ENCODE data around the gene CHD8. TPM values are rescaled to one million over a fixed set of nuclear protein-coding genes. Genes with fewer than 3 reads are reported as not detected.

CHD8 gene
- total RNA-seq, 1 experiment from 2014 or later: 135 TPM

GRCh38 chr14:21379338-21379737 lies 76.6 kb downstream of the CHD8 start:
- H4K20me1 ChIP-seq (ENCODE audit: control insufficient read depth, insufficient read depth, insufficient read length): no peaks in the 10 kb centered on the region
- H3K4me1 ChIP-seq (ENCODE audit: insufficient read depth, low read length): no peaks in the 10 kb centered on the region
- no peak overlapping the region for H2AFZ ChIP-seq (ENCODE audit: low read length)
- no peaks in the 10 kb centered on the region for H3K9me3 ChIP-seq (ENCODE audit: control insufficient read depth, low read depth, low read length)
- no CpG with 5 or more reads among the region's 6 CpGs for WGBS (ENCODE audit: extremely low coverage, insufficient read length, low lambda C conversion rate)
- no peak overlapping the region for H4K5ac ChIP-seq (ENCODE audit: insufficient read length, low read depth, low read length)
- H3K4me2 ChIP-seq (ENCODE audit: insufficient read depth, insufficient read length, low read length): no peak overlapping the region
- H2BK15ac ChIP-seq (ENCODE audit: low read depth, low read length): no peak overlapping the region
- H3K79me2 ChIP-seq (ENCODE audit: insufficient read depth, low read length): peaks cover 32% of the 10 kb centered on the region; the same call in 1 of the 2 replicates
- H3K9ac ChIP-seq (ENCODE audit: extremely low read depth, insufficient read length, low read length): no peak overlapping the region
- Mint-ChIP-seq H3K4me3 (no peak overlapping the region), H3K36me3 (ENCODE audit: insufficient read depth in 1 of 3, low read depth in 3 of 3) (peaks cover 11 to 35% (median 34%) of the 10 kb centered on the region in 3 experiments; a peak in 6 of 7 replicates), H3K27me3 (ENCODE audit: low read depth) (no peaks in the 10 kb centered on the region), H3K9me3 (peaks cover 0 to 8% of the 10 kb centered on the region in 2 experiments; a peak in 1 of 5 replicates), H3K27ac (no peak overlapping the region), H3K4me1 (peaks cover 11 to 13% of the 10 kb centered on the region in 2 experiments)
- no peaks in the 10 kb centered on the region for H3K27me3 ChIP-seq (ENCODE audit: insufficient read depth, low read length)
- no peak overlapping the region for H2BK20ac ChIP-seq (ENCODE audit: low read depth, low read length, poor library complexity, severe bottlenecking)
- no peak overlapping the region for H3K14ac ChIP-seq (ENCODE audit: insufficient read depth, low read length)
- H2AK5ac ChIP-seq (ENCODE audit: insufficient read length, low read length): no peak overlapping the region
- peaks cover 8% of the 10 kb centered on the region for H3K23me2 ChIP-seq (ENCODE audit: insufficient read length, low read depth, low read length, poor library complexity, severe bottlenecking)
- H3K23ac ChIP-seq (ENCODE audit: insufficient read length, low read depth, low read length): no peak overlapping the region
- H4K8ac ChIP-seq (replicated peaks; ENCODE audit: insufficient read length, low read depth, low read length): no peak overlapping the region
- H2BK120ac ChIP-seq (ENCODE audit: low read depth, low read length, poor library complexity, severe bottlenecking): no peak overlapping the region
- H2BK5ac ChIP-seq (ENCODE audit: insufficient read length, low read length): no peak overlapping the region
- H3K27ac ChIP-seq (ENCODE audit: insufficient read length, low read depth, low read length): no peak overlapping the region
- no peak overlapping the region for H3T11ph ChIP-seq (ENCODE audit: low read length)
- no peak overlapping the region for H2BK12ac ChIP-seq (ENCODE audit: insufficient read length, low read depth, low read length)
- H3K4ac ChIP-seq (ENCODE audit: low read depth, low read length): no peak overlapping the region
- no peak for TF ChIP-seq CTCF (conservative IDR thresholded peaks at IDR 0.05)
- peaks cover 4% of the 10 kb centered on the region for H3K79me1 ChIP-seq (ENCODE audit: insufficient read depth, low read depth, low read length, poor library complexity, severe bottlenecking)
- H3K56ac ChIP-seq (ENCODE audit: insufficient read length, low read depth, low read length): no peak overlapping the region
- no peak for DNase-seq
- no peak overlapping the region for H4K91ac ChIP-seq (ENCODE audit: insufficient read length, low read depth, low read length)
- no peak overlapping the region for H3K18ac ChIP-seq (ENCODE audit: insufficient read length, low read depth, low read length)
